Measurements from ENCODE around the gene PGLYRP2. TPM values are rescaled to one million over a fixed set of nuclear protein-coding genes. Genes with fewer than 3 reads are reported as not detected.

Gene PGLYRP2, protein sequence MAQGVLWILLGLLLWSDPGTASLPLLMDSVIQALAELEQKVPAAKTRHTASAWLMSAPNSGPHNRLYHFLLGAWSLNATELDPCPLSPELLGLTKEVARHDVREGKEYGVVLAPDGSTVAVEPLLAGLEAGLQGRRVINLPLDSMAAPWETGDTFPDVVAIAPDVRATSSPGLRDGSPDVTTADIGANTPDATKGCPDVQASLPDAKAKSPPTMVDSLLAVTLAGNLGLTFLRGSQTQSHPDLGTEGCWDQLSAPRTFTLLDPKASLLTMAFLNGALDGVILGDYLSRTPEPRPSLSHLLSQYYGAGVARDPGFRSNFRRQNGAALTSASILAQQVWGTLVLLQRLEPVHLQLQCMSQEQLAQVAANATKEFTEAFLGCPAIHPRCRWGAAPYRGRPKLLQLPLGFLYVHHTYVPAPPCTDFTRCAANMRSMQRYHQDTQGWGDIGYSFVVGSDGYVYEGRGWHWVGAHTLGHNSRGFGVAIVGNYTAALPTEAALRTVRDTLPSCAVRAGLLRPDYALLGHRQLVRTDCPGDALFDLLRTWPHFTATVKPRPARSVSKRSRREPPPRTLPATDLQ
- not detected for total RNA-seq

DNA sequence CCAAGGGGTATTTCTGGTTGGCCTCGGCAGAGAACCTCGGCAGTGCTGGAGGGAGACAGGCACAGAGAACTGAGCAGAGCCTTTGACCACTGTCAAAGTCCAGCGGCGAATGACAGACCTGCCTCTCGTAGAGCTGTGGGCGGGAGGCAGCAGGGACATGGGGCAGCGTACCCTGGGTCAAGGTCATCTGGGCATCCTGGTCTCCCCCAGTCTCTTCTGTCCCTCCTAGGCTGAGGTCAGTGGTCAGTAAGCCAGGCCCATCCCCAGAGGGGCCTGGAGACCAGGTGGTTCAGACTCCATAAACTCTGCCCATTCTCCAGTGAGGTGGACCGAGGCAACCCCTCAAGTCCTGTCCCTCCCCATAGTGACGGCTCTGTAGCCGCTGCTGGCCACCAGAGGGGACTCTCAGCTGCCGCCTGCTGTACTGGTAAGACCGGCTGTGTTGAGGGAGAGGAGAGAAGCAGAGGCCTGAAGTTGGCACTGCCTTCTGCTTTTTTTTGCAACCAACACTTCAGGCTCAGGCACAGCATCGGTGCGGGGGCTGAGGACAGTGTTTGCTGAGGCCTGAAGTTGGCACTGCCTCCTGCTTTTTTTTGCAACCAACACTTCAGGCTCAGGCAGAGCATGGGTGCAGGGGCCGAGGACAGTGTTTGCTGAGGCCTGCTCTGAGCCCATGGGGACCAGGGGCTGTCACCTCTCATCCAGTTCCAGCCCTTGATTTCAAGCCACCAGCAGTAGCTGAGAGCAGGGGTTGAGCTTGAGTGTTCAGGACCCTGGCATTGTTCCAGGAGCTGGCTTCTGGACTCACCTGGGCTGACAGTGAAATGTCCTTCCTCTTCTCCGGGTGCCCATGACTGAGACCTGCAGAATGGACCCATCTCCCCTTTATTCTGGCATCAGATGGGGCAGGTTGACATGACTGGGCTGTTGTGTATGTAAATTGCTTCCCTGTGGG is at the start of gene PGLYRP2:
TSS of gene PGLYRP2 (minus strand) at position 111 of the 955 bp plus-strand sequence. CDS start 130 bp downstream, outside the sequence.

DNA sequence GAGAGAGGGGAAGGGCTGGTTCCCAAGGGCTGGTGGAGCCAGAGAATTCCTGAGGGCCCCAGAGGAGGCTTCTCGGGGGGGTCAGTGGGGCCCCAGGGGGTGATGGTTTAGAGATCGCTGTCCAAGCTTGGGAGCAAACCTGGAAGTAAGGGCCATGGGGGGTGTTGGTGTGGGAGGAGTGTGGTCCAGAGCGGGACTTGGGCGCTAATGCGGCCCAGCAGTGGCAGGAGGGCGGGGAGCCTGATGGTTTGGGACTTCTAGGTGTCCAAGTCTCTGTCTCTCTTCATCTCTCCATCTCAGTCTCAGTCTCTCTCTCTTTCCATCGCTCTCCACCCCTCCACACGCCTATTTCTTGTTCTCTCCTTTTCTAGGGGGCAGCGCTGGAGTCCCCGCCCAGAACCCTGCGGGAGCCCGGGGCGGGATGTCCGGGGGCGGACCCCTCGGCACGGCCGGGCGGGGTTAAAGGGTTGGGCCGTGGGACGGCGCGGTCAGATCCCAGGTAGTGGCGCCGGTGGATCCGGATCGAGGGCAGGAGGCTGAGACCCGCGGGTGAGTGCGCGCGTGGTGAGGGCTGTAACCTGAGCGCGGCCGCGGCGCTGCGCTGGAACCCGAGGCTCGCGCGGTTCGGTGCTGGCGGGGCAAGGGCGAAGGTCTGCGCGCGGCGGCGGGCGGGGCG is 28.9 kb upstream of the PGLYRP2 start, which contains the start of gene CYP4F22:
TSS of gene CYP4F22 (plus strand) at position 491 of the 676 bp plus-strand sequence. CDS start 16,812 bp downstream, outside the sequence.

DNA sequence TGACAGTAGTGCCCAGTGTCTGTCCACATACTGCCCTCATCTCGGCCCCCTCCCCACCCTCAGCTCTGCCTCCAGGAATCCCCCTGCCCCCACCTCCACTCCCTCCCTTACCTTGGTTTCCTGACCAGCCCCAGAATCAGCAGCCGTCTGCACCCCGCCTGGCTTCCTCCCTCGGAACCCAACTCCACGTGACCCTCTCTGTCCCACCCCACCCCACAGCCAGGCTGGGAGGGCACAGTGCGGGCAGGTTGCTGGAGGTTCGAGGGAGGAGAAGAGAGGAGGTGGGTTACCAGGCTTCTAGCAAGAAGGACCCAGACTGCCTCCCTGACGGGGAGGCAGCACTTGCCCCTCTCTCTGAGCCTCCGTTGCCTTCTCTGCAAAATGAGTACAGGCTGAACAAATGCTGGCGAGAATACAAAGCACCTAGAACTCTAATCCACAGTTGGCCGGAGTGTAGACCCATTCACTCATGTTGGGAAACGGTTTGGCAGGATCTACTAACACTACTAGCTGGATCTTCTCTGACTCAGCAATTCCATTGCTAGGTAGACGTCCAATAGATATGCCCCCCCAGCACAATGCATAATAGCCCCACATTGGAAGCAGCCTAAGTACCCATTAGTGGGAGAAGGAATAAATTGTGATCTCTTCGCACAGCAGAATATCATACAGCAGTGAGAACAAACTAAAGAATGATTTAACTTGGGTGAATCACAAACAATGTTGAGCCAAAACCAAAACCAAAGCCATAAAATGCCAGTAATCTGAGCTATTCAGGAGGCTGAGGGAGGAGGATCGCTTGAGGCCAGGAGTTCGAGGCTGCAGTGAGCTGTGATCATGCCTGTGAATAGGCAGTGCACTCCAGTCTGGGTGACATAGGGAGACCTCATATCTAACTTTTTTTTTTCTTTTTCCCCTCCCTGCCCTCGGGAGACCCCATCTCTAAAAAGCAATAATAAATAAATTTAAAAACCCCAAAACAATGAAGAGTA is 14.6 kb downstream of the PGLYRP2 start, which contains the start of gene RASAL3:
TSS of gene RASAL3 (minus strand) at position 151 of the 992 bp plus-strand sequence. CDS start 186 bp downstream, outside the sequence.

DNA sequence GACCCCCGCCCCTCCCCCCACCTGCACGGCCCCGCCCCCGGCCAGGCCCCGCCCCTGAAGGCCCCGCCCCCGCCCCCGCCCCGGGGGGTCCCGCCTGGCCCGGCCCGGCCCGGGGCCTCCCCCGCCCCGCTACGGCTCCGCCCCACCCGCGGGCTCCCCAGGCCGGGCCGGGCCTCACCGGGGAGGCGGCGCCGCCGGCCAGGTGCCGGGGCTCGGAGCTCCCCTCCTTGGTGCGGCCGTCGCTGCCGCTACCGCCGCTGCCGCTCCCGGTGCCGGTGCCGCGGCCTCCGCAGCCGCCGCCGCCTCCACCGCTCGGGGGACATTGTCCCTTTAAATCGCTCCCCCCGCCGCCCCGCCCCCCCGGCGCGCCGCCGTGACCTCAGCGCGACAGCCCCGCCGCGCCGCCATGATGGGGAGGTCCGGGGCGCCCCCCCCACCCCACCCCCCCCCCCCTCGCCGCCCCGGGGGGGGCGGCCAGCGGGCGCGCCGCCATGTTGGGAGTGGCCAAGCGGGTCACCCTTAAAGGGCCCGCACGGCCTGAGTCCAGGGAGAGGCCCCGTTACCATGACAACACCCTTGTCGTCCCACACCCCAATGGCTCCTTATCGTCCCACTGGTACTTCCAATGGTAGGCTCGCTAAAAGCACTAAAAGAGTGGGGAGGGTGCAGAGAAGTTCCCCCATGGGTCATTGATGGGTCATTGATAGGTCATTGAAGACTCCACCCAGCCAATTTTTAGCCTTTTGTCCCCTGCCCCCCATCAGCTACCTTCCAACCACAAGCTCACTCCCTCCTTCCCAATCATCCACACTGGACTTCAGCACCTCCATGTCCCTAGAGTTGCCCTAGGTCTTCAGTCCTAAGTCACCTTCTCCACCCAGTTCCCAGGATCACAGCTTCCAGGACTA is 29.4 kb downstream of the PGLYRP2 start, which contains the start of gene WIZ:
TSS of gene WIZ (minus strand) at position 337 of the 908 bp plus-strand sequence. CDS start 1,649 bp downstream, outside the sequence.

Small RNA genes within 50 kb of the gene (microRNA-seq; reads per million reads assigned to microRNA genes)
- not detected for gene MIR1470 (ENCODE audit: borderline microRNAs expressed, borderline replicate concordance)

Other genes starting within 250 kb of the PGLYRP2 start
- gene EPHX3, start 247.1 kb downstream of the PGLYRP2 start, total RNA-seq = under 1 TPM in 1 of 2 experiments, not detected in 1; 0.19 TPM
- gene BRD4, start 147.0 kb downstream of the PGLYRP2 start, total RNA-seq = 100 to 1,000 TPM; 106 to 107 TPM
- gene AKAP8, start 99.7 kb downstream of the PGLYRP2 start, total RNA-seq = 10 to 100 TPM; 51.3 to 53.5 TPM
- 100 to 1,000 TPM in 1 of 2 experiments, 10 to 100 TPM in 1; 96.7 to 104 TPM for gene AKAP8L, start 60.5 kb downstream of the PGLYRP2 start, total RNA-seq
- 10 to 100 TPM; 27.1 to 29.8 TPM for gene WIZ, start 29.5 kb downstream of the PGLYRP2 start, total RNA-seq
- gene RASAL3, start 15.0 kb downstream of the PGLYRP2 start, total RNA-seq = 100 to 1,000 TPM; 127 to 130 TPM
- gene CYP4F22, start 29.0 kb upstream of the PGLYRP2 start, total RNA-seq = under 1 TPM; 0.12 to 0.23 TPM
- not detected for gene CYP4F8, start 135.7 kb upstream of the PGLYRP2 start, total RNA-seq
- gene CYP4F3, start 161.4 kb upstream of the PGLYRP2 start, total RNA-seq = under 1 TPM in 1 of 2 experiments, not detected in 1; 0.03 TPM
- gene CYP4F12, start 193.6 kb upstream of the PGLYRP2 start, total RNA-seq = not detected
- gene OR10H2, start 248.5 kb upstream of the PGLYRP2 start, total RNA-seq = not detected